H1 (cell line): ENCODE results near the gene PAIP1. TPM values are rescaled to one million over a fixed set of nuclear protein-coding genes. Genes with fewer than 3 reads are reported as not detected.

Experiments used
- CTCF ChIA-PET: fragments of 300-600 bp; sonication (Branson Sonifier 250); formaldehyde crosslinking; loops from one replicate; lab custom pipeline; 2021; ENCODE audit not compliant: partially characterized antibody; lab: Charles Lee
- POLR2A ChIA-PET: fragments of 300-600 bp; sonication (Branson Sonifier 250); formaldehyde crosslinking; loops from one replicate; lab custom pipeline; 2021; ENCODE audit warnings: inconsistent platforms; ENCODE audit not compliant: partially characterized antibody; lab: Charles Lee
- DNase-seq, 2 experiments: peaks; one replicate each; pipeline versions ENCODE4 v3.0.0 to v3.0.0-alpha.2; 2010 to 2022; ENCODE audit warnings: low spot score in 2 of 2, low read depth in 1 of 2, mixed read lengths in 1 of 2
- FAIRE-seq: peaks from 2 replicates; lab custom pipeline; 2011; peaks lifted over from hg19 to GRCh38; lab: Jason Lieb, UNC
- H2AFZ ChIP-seq: 2 replicates; pipeline ENCODE4 v1.8.1; 2012; ENCODE audit warnings: low read length, inconsistent platforms
- H2AK5ac ChIP-seq: 2 replicates; pipeline ENCODE4 v1.6.1; 2013; ENCODE audit warnings: low read depth, low read length
- H2BK120ac ChIP-seq: replicated peaks from 2 replicates; pipeline ENCODE3; 2013; ENCODE audit warnings: low read depth, low read length, inconsistent platforms
- H2BK12ac ChIP-seq: 2 replicates; pipeline ENCODE4 v1.6.1; 2013; ENCODE audit warnings: low read depth, low read length
- H2BK15ac ChIP-seq: 2 replicates; pipeline ENCODE4 v1.6.1; 2013; ENCODE audit warnings: low read length
- H2BK20ac ChIP-seq: 2 replicates; pipeline ENCODE4 v1.6.1; 2013; ENCODE audit warnings: low read length
- H2BK5ac ChIP-seq: 2 replicates; pipeline ENCODE4 v1.6.1; 2013; ENCODE audit warnings: low read depth, low read length
- H3K14ac ChIP-seq: 2 replicates; pipeline ENCODE4 v1.6.1; 2013; ENCODE audit warnings: inconsistent platforms; ENCODE audit not compliant: insufficient read length
- H3K18ac ChIP-seq: 2 replicates; pipeline ENCODE4 v1.6.1; 2013; ENCODE audit warnings: low read length; ENCODE audit errors: extremely low read depth
- H3K23ac ChIP-seq: 2 replicates; pipeline ENCODE4 v1.6.1; 2013; ENCODE audit warnings: inconsistent platforms; ENCODE audit not compliant: insufficient read length
- H3K23me2 ChIP-seq: 2 replicates; pipeline ENCODE4 v1.6.1; 2013; ENCODE audit warnings: low read depth, low read length
- H3K27ac ChIP-seq: 2 replicates; pipeline ENCODE4 v1.6.1; 2011; ENCODE audit warnings: low read depth, low read length, inconsistent platforms
- H3K27me3 ChIP-seq, 4 experiments: replicated peaks in 1 of 4; 1 replicate in 1 of 4; 2 replicates in 3 of 4; pipeline versions ENCODE4 v1.6.1 to v1.8.1; 2011 to 2013; ENCODE audit warnings: low read length in 3 of 4, mild to moderate bottlenecking in 3 of 4, inconsistent platforms in 2 of 4, mixed read lengths in 2 of 4, moderate library complexity in 1 of 4; ENCODE audit not compliant: control insufficient read depth in 3 of 4, insufficient read depth in 3 of 4; ENCODE audit errors: extremely low read depth in 1 of 4
- H3K36me3 ChIP-seq, 4 experiments: 2 replicates each; pipeline versions ENCODE4 v1.6.1 to v1.8.1; 2011 to 2013; ENCODE audit warnings: mild to moderate bottlenecking in 4 of 4, low read length in 3 of 4, moderate library complexity in 2 of 4, control low read depth in 1 of 4, inconsistent platforms in 1 of 4; ENCODE audit not compliant: insufficient read depth in 4 of 4, control insufficient read depth in 2 of 4
- H3K4ac ChIP-seq: replicated peaks from 2 replicates; pipeline ENCODE3; 2013; ENCODE audit warnings: low read length, low read depth, mixed read lengths, inconsistent platforms; ENCODE audit not compliant: insufficient read length
- H3K4me1 ChIP-seq, 4 experiments: replicated peaks in 1 of 4; 1 replicate in 1 of 4; 2 replicates in 3 of 4; pipeline versions ENCODE4 v1.6.1 to v1.8.1; 2011 to 2013; ENCODE audit warnings: low read length in 3 of 4, inconsistent platforms in 2 of 4, mixed read lengths in 1 of 4; ENCODE audit not compliant: insufficient read depth in 4 of 4, control insufficient read depth in 3 of 4
- H3K4me2 ChIP-seq, 2 experiments: 2 replicates each; pipeline versions ENCODE4 v1.6.1 to v1.8.1; 2011 to 2013; ENCODE audit warnings: low read depth in 2 of 2, low read length in 2 of 2, control low read depth in 1 of 2, inconsistent platforms in 1 of 2, mild to moderate bottlenecking in 1 of 2; ENCODE audit not compliant: insufficient read depth in 1 of 2
- H3K4me3 ChIP-seq, 4 experiments: fragments of 200-600, 300-600 bp in 1 of 4; sonication (generic), shearing (Covaris generic), sonication (Bioruptor Twin) in 1 of 4; 2 replicates each; pipeline versions ENCODE4 v1.5.1 to v1.8.1; 2011 to 2016; ENCODE audit warnings: low read length in 4 of 4, low read depth in 3 of 4, control low read depth in 2 of 4, inconsistent platforms in 2 of 4, mild to moderate bottlenecking in 2 of 4, mixed read lengths in 1 of 4, moderate library complexity in 1 of 4; ENCODE audit not compliant: insufficient read depth in 2 of 4; ENCODE audit errors: extremely low read depth in 1 of 4
- H3K56ac ChIP-seq: replicated peaks from 2 replicates; pipeline ENCODE3; 2013; ENCODE audit warnings: low read depth, mild to moderate bottlenecking, mixed read lengths, low read length, inconsistent platforms; ENCODE audit not compliant: insufficient read length
- H3K79me1 ChIP-seq: 2 replicates; pipeline ENCODE4 v1.6.1; 2013; ENCODE audit warnings: low read depth, low read length, control low read depth
- H3K79me2 ChIP-seq, 2 experiments: 2 replicates each; pipeline versions ENCODE4 v1.6.1 to v1.8.1; 2012 to 2013; ENCODE audit warnings: low read length in 2 of 2, mild to moderate bottlenecking in 2 of 2, inconsistent platforms in 1 of 2; ENCODE audit not compliant: insufficient read depth in 2 of 2, control insufficient read depth in 1 of 2
- H3K9ac ChIP-seq, 4 experiments: replicated peaks in 1 of 4; 1 replicate in 1 of 4; 2 replicates in 3 of 4; pipeline versions ENCODE4 v1.6.1 to v1.8.1; 2011 to 2013; ENCODE audit warnings: low read depth in 3 of 4, low read length in 3 of 4, control low read depth in 2 of 4, mild to moderate bottlenecking in 2 of 4, moderate library complexity in 2 of 4, inconsistent platforms in 1 of 4; ENCODE audit errors: extremely low read depth in 1 of 4
- H3K9me3 ChIP-seq, 2 experiments: 2 replicates each; pipeline versions ENCODE4 v1.6.1 to v1.8.1; 2012 to 2013; ENCODE audit warnings: mild to moderate bottlenecking in 2 of 2, moderate library complexity in 2 of 2, control low read depth in 1 of 2, inconsistent platforms in 1 of 2, low read depth in 1 of 2, low read length in 1 of 2, mixed read lengths in 1 of 2; ENCODE audit not compliant: insufficient read depth in 2 of 2
- H4K20me1 ChIP-seq, 2 experiments: replicated peaks in 1 of 2; 2 replicates each; pipeline versions ENCODE3 to v1.8.1; 2011 to 2013; ENCODE audit warnings: inconsistent platforms in 2 of 2, low read length in 2 of 2, mild to moderate bottlenecking in 1 of 2; ENCODE audit not compliant: insufficient read depth in 2 of 2, control insufficient read depth in 1 of 2
- H4K5ac ChIP-seq: 2 replicates; pipeline ENCODE4 v1.6.1; 2013; ENCODE audit warnings: low read length, low read depth, mixed read lengths, inconsistent platforms; ENCODE audit not compliant: insufficient read length
- H4K8ac ChIP-seq: 2 replicates; pipeline ENCODE4 v1.8.0; 2013; ENCODE audit warnings: mild to moderate bottlenecking, moderate library complexity, low read length, inconsistent platforms; ENCODE audit not compliant: insufficient read depth; ENCODE audit errors: extremely low read depth
- H4K91ac ChIP-seq: replicated peaks from 2 replicates; pipeline ENCODE3; 2013; ENCODE audit warnings: low read length, mixed read lengths, inconsistent platforms; ENCODE audit not compliant: insufficient read length
- BRCA1 ChIP-seq: IDR thresholded peaks from 2 replicates; pipeline ENCODE4 v1.6.1; 2012; ENCODE audit warnings: low read depth, low read length, improper control_type of control experiment
- CTBP2 ChIP-seq: IDR thresholded peaks from 2 replicates; pipeline ENCODE4 v1.7.0; 2011; ENCODE audit warnings: borderline replicate concordance, mild to moderate bottlenecking, moderate library complexity, mixed read lengths, low read length; ENCODE audit not compliant: insufficient read depth, insufficient read length
- EGR1 ChIP-seq: IDR thresholded peaks from 2 replicates; pipeline ENCODE4 v1.6.1; 2011; ENCODE audit warnings: low read depth, low read length, borderline replicate concordance
- EP300 ChIP-seq, 2 experiments: IDR thresholded peaks; 1 replicate in 1 of 2; 2 replicates in 1 of 2; pipeline ENCODE4 v1.6.1; 2011 to 2012; ENCODE audit warnings: low read depth in 2 of 2, low read length in 2 of 2, mild to moderate bottlenecking in 2 of 2, borderline replicate concordance in 1 of 2, inconsistent platforms in 1 of 2, moderate library complexity in 1 of 2
- FOSL1 ChIP-seq: IDR thresholded peaks from 2 replicates; pipeline ENCODE4 v1.6.1; 2011; ENCODE audit warnings: mild to moderate bottlenecking, low read depth, low read length, moderate library complexity; ENCODE audit not compliant: insufficient read depth
- HDAC2 ChIP-seq, 2 experiments: fragments of 300-600 bp in 1 of 2; sonication (generic) in 1 of 2; IDR thresholded peaks; 2 replicates each; pipeline ENCODE4 v1.6.1; 2011 to 2012; ENCODE audit warnings: low read depth in 2 of 2, low read length in 2 of 2, mild to moderate bottlenecking in 2 of 2, moderate library complexity in 2 of 2, borderline replicate concordance in 1 of 2, inconsistent platforms in 1 of 2
- RNF2 ChIP-seq: fragments of 200-900, 300-1000 bp; sonication (generic); IDR thresholded peaks from 2 replicates; pipeline ENCODE4 v1.7.1; 2016; ENCODE audit warnings: borderline replicate concordance, low read depth, mild to moderate bottlenecking, antibody characterized with exemption, low read length; ENCODE audit not compliant: poor library complexity, severe bottlenecking; ENCODE audit errors: missing control alignments
- SUZ12 ChIP-seq: fragments of 200-600 bp; sonication (generic); IDR thresholded peaks from 2 replicates; pipeline ENCODE4 v1.6.1; 2012; ENCODE audit warnings: mild to moderate bottlenecking, inconsistent platforms, low read length, moderate library complexity, mixed read lengths
- TAF7 ChIP-seq: optimal IDR thresholded peaks from 2 replicates; pipeline ENCODE3; 2011; ENCODE audit warnings: low read depth, mild to moderate bottlenecking, inconsistent platforms, low read length, moderate library complexity, borderline replicate concordance
- TBP ChIP-seq: IDR thresholded peaks from 2 replicates; pipeline ENCODE4 v1.6.1; 2011; ENCODE audit warnings: low read depth, low read length, improper control_type of control experiment
- WGBS, 2 experiments: shearing (Covaris generic) in 1 of 2; methylation state at CpG; one replicate each; pipeline versions ENCODE4 v1.1.6 to v1.1.7; 2013 to 2015; ENCODE audit warnings: low lambda C conversion rate in 2 of 2, mixed read lengths in 2 of 2, inconsistent platforms in 1 of 2, low coverage in 1 of 2, missing lambda C conversion rate in 1 of 2; ENCODE audit not compliant: insufficient replicate concordance in 2 of 2, insufficient coverage in 1 of 2, insufficient read length in 1 of 2; ENCODE audit errors: extremely low coverage in 1 of 2, missing lambda C conversion rate in 1 of 2; 5-methylcytosine and 5-hydroxymethylcytosine counted together
- polyA plus RNA-seq, 7 experiments: library from polyadenylated mRNA; depleted of rRNA in 3 of 7; stranded (reverse) in 5 of 7; unstranded in 2 of 7; fragments of >200 nt in 5 of 7; fragments of 200-250 nt in 2 of 7; gene quantifications; 1 replicate in 5 of 7; 2 replicates in 1 of 7; 4 replicates in 1 of 7; pipeline versions ENCODE4 v1.2.1 to v1.2.3, GENCODE V29; 2011 to 2013; ENCODE audit warnings: missing spikeins in 2 of 7, mixed read lengths in 2 of 7
- total RNA-seq: library from RNA; stranded (reverse); fragmentation: NEBNext Ultra II Directional; extraction: Animal tissue kit (Norgen Biotek cat#: 25700); gene quantifications from 2 replicates; pipeline ENCODE4 v1.2.1, GENCODE V29; 2021
- TF ChIP-seq, protein P1 (sequence below): IDR thresholded peaks from 2 replicates; pipeline ENCODE4 v1.6.1; 2011; ENCODE audit warnings: low read depth, mild to moderate bottlenecking, low read length; ENCODE audit not compliant: insufficient read depth

Gene PAIP1
- total and polyA plus RNA-seq, 2 of the 8 experiments (the other 6 are each of a cell fraction or from before 2014, with no cell fraction given): 62.9 to 89.5 TPM

GRCh38 chr5:43520615-43521014 is 36.3 kb downstream of the PAIP1 start:
- Histone ChIP-seq H3K27me3 (no peaks in the 10 kb centered on the region), H4K5ac (no peak overlapping the region), H3K14ac (no peak overlapping the region), H3K23ac (no peak overlapping the region), H3K79me1 (no peaks in the 10 kb centered on the region), H3K4me1 (0 out of 7 replicates have a peak, but pooled peaks cover 0 to 2% (median 0%) of the 10 kb centered on the region in 4 experiments), H4K91ac (no peak overlapping the region), H3K27ac (no peak overlapping the region), H3K4ac (no peak overlapping the region), H3K36me3 (peaks cover 0 to 9% (median 3%) of the 10 kb centered on the region in 4 experiments; a peak in 5 of 8 replicates), H2BK20ac (no peak overlapping the region), H4K20me1 (no peaks in the 10 kb centered on the region), H4K8ac (no peak overlapping the region), H2BK15ac (no peak overlapping the region), H3K4me3 (no peak overlapping the region), H3K9me3 (peaks cover 0 to 3% of the 10 kb centered on the region in 2 experiments; a peak in 1 of 4 replicates), H3K56ac (no peak overlapping the region), H2AK5ac (no peak overlapping the region), H3K23me2 (no peaks in the 10 kb centered on the region), H2AFZ (no peak overlapping the region), H3K4me2 (no peak overlapping the region), H2BK12ac (no peak overlapping the region), H3K18ac (no peak overlapping the region), H2BK120ac (no peak overlapping the region), H2BK5ac (no peak overlapping the region), H3K79me2 (no peaks in the 10 kb centered on the region), H3K9ac (no peak overlapping the region)
- 84% methylated on average over 1 of the region's 1 CpG; no CpG with 5 or more reads in 1 of the 2 experiments for WGBS, 2 experiments
- FAIRE-seq: no peak
- no peak for DNase-seq
- CTCF ChIA-PET: interaction anchor here (0.6 kb wide), 1 partner anchor 556 kb away, joined by 4 read pairs; no protein-coding TSS in a partner anchor
- TF ChIP-seq TAF7 (no peak), BRCA1 (no peak), CTBP2 (no peak), EP300 (IDR thresholded peaks at IDR 0.05; ENCODE audit: borderline replicate concordance in 1 of 2, low read depth in 2 of 2, low read length in 2 of 2) (no peak), TBP (no peak), EGR1 (no peak), FOSL1 (no peak), SUZ12 (no peak), RNF2 (no peak), HDAC2 (IDR thresholded peaks at IDR 0.05; ENCODE audit: borderline replicate concordance in 1 of 2, low read depth in 2 of 2, low read length in 2 of 2) (no peak)
- TF ChIP-seq, protein P1, sequence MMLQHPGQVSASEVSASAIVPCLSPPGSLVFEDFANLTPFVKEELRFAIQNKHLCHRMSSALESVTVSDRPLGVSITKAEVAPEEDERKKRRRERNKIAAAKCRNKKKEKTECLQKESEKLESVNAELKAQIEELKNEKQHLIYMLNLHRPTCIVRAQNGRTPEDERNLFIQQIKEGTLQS: no peak
- POLR2A ChIA-PET: interaction anchor here (1.1 kb wide), 1 partner anchor 35 kb away, joined by 3 read pairs; no protein-coding TSS in a partner anchor
